HG02852 (cell line): ENCODE measurements around the gene IMPA2.

Source experiments
- ATAC-seq: cut with Tn5 transposase; IDR thresholded peaks from one replicate; pipeline ENCODE4 v1.9.1; 2021; ENCODE audit warnings: mild to moderate bottlenecking, moderate library complexity; ENCODE audit not compliant: unreplicated experiment

IMPA2 gene

DNA sequence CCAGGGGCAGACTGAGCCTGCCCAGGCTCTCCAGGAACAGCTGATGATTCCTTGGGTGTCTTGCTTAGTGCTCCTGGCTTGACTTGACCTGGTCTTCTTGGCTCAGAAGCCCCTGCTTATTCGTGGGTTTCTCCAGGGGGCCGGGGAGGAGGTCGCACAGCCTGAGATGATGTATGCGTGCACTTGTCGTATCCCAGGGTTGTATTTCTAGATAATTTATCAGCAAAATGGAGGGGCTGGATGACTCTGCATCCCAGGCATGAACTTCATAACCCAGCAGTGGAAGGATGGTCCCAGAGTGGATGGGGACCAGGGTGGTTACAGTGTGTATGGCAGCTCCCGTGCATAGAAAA lies 25.2 kb downstream of the IMPA2 start:
- ATAC-seq: no peak

DNA sequence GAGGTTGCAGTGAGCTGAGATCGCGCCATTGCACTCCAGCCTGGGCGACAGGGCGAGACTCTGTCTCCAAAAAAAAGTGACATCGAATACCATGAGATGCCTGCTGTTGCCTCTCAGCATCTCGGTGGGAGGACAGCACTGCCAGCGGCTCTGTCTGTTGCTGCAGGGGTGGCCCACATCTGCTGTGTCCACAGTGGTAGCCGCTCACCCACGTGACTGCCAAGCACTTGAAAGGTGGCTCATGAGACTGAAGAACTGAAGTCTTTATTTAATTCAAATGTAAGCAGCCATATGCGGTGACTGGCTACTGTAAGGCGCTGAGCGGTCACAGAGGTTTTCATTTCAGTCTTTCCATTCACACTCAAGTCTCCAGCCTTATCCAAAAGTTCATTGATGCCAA lies 25.8 kb downstream of the IMPA2 start:
- ATAC-seq: no peak

DNA sequence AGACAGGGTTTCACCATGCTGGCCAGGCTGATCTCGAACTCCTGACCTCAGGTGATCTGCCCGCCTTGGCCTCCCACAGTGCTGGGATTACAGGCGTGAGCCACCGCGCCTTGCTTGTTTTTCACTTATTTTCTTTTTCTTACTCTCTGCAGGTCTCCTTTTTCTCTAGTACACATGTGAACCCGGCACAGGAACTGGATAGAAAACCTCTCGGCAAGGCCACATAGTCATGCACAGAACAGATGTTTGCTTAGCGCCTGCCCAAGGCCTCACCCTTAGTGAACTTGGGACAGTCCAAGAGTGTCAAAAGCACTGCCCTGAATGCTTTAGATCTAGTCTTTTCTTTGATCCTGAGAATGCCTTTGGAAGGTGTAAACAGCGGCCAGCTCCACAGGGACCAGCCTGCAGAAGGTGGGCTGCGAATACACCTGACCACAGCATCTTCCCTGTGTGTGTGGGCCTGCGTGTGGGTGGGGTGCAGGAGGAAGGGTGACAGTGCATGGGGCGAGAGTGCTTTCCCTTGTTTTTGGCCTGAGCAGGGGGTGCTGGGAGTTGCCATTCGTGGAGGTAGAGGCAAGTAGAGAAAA lies 27.0 kb downstream of the IMPA2 start:
- ATAC-seq: no peak

DNA sequence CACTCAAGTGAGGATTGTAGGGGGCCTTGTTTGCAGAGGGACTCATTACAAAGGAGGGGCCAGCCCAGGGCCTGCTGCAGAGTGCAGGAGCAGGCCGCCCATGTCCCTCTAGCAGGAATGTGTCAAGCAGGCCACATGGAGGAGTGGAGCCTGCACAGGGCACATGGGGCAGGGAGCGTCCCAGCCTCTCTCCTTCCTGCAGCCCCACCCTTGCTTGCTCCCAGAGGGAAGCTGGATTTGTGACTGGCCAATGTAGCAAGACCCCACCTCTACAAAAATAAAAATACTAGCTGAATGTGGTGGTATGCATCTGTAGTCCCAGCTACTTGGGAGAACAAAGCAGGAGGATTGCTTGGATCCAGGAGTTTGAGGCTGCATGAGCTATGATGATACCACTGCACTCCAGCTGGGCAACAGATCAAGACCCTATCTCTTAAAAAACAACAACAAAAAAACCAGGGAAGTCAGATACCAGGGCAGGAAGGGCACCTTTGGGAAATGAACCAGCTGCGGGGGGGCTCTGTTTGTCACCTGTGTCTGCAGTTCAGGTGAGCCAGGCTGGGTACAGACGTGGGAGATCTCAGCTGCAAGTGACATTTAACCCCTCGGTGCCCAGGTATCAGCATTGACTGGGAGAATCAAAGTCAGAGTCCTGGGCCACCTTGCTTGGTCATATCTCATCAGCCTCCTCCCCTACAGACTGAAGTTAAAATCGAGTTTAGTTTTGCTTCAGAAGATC lies 27.7 kb downstream of the IMPA2 start:
- ATAC-seq: no peak

DNA sequence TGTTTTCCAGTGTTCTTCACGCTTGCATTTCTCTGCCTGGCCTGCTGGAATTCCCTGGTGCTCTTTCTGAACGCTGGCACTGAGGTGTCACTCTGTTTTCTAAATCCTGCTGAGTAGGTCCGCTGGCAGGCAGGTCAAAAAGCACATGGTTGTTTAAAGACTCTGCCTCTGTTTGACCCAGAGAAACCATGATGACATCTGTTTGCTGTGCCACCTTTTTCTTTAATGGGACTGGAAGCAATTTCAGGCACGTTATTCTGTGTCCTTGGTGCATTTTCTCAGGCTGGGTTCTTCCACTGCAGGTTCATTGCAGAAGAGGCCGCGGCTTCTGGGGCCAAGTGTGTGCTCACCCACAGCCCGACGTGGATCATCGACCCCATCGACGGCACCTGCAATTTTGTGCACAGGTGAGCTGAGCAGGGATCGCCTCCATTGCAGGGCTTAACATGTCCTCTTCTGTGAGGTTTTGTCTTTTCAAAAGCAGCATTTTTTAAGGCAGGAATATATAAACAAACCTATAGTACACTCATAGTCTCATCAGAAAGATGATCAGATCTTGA lies 28.4 kb downstream of the IMPA2 start:
- no peak for ATAC-seq

DNA sequence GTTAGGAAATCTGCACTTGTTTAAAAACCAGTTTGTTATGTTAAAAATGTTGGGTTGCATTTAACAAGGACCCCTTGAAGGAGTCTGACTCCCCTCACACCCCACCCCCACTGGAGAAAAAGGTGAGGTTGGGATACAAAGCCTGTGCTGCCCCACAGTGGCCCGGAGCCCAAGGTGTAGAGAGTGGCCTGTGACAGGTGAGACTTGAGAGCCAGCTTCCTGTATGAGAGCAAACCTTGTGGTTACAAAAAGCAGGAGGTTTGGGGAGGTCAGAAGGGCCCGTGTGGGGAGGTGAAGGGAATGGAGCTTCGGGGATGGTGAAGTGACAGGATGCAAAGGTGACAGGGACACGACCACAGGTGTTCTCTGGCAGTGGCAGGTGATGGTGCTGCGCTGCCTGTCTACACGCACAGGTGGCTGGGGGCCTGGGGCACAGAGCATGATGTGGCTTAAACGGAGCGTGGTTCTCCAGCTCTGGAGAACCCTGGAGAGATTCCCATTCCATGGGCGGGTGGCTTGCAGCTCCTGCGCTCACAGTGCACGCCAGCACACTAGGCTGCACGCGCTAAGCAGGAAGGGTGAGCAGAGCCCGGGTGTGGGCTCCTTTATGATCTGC lies 29.0 kb downstream of the IMPA2 start:
- ATAC-seq: no peak

DNA sequence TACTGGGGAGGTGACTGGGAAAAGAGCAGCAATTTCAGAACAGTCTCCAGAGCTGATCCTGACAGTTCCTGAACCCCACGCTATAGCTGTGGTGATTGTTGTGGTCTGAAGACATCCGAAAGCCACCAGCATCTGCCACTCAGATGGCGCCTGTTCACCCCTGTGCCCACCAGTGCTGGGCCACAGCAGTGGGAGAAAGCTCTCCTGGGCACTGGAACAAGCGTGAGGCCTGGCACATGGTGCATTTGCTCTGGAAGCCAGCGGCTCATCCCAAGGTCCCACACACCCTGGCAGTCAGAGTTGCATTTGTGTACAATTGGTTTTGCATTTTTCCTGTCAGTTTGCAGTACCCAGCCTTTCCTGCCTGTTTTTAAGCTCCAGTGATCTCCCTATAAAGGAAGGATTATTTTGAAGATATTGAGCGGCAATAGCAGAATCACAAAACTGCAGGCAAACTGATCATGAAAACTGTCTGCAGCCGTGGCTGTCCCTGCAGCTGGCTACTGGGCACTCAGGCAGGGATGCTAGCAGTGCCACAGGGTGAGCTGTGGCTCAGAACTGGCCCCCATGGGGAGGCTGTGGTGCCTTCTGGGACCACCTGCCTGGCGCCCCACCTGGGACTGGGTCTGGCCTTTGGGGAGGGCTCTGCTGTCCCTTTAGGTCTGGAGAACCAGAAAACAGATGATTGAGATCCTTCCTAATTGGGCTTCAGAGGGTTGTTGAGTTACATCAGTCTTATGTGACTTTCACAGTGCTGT lies 30.1 kb downstream of the IMPA2 start:
- ATAC-seq: no peak

DNA sequence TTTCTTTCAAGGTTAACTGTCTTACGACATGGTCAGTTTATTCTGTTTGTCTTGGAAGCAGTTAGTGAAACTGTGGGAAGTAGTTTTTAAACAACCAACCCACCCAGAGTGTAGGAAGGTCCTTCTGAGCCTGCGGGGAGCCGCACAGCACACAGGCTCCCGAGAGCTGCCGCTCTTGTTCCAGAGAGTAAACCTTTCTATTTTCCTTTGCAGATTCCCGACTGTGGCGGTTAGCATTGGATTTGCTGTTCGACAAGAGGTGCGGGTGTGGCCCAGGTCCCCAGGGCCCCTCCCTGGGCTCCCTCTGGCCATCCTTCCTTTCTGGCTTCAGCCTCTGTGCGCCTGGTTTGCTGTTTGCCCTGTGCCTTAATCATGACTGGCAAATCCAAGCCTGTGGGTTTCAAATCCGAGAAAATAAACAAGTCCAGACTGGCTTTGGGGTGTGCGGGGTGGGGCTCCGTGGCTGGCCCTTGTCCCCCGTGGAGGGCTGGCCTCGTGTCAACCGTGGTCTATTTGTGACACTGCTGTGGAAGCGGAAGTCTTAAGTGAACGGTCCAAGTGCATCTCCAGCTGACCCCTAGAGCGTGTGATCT lies 30.7 kb downstream of the IMPA2 start:
- no peak for ATAC-seq

DNA sequence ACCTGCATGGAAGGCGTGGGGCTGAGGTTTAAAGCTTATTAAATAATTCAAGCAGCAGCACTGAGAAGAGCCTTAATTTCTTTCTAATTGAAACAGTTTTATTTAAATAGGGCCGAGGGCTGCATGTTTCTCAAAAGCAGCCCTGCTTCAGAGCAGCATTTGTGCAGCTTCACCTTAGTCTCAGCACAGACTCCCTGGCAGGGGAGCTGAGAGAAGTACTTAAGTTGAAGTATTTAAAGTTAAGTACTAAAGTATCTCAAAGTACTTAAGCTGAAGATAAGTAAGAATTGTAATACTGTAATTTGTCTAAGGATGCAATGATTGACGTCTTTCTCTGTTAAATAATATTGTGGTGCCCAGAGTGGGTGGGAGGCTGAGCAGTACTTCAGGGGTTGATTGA lies 31.4 kb downstream of the IMPA2 start:
- ATAC-seq: no peak

DNA sequence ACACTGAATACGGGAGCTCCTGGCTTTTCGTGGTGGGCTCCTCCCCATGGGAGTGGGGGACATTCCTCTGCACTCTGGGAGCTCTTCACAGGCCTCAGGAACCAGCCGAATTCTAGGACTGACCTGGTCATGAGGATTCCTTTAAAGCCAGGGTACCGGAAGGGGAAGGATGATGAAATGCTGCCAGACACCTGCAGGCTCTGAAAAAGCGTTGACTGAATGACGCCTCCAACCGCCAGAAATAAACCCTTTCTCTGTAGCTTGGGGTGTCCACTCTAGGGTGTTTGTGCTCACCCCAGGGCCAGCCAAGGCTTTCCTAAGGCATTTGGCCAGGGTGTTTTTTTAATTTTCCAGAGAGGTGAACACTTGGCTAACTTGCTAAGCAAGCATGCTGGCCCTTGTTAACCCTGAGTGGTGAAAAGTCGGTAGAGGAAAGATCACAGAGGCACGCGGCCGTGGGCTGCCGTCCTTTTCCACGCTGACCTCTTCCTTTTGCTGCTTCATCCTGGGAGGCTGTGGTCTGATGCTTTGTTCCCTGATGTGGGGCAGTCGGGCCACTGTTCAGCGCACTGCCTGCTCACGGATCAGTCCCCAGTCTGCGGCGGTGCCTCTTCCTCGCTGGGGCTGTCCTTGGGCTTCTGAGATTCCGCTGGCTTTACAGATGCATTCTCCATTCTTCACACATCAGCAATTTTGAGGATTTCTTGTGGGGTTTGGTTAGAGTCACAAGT lies 32.0 kb downstream of the IMPA2 start:
- no peak for ATAC-seq

DNA sequence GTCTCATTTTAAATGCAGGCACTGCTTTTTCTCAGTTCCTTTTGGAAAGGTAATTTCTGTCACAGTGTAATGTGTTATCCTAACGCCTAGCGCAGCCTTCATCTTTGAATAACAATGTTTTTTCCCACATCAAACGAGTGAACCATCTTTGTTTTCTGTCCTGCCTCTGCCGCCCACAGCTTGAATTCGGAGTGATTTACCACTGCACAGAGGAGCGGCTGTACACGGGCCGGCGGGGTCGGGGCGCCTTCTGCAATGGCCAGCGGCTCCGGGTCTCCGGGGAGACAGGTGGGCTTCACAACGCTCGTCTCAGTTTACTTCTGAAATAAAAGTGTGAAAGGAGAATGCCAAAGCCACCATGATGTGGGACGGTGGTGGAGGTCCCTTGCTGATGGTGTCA lies 32.8 kb downstream of the IMPA2 start:
- ATAC-seq: no peak

DNA sequence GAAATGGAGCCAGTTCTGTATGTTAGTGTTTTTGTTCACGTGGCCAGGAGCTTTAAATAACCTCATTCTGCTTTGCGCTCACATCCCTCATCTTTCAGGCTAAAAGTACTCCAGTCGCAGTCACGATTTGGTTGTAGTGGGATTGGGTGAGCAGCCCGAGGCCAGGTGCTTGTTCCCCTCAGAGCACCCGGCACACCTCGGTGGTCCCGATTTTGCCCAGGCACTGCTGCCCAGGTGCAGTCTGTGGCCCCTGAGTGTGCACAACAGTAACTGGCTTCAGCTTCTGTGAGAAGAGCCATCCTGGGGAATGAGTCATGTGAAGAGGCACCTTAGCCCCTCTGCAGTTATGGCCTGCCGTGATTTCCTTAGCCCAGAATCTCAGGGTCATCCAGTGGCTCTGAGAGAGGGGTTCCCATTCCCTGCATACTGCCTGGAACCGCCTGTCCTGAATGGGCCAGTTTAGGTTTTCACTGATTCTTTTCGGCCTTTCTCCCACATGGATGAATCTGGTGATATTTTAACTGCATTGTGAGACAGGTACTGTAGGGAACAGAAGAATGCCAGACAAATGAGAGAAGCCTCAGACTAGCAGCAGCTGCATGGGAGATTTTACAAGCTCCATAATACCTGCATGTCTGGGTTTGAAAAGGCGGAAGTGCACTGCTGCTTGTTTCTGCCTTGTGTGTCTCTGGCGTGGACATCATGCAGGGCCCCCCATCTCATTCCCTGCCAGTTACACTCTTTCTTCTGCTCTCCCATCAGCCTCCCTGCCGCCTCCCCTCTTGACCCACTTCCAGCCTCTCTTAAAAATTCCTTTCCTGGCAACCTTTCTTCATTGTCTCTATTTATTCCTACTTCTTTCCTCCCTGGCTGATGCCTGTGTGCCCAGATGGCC lies 33.5 kb downstream of the IMPA2 start:
- ATAC-seq: no peak

DNA sequence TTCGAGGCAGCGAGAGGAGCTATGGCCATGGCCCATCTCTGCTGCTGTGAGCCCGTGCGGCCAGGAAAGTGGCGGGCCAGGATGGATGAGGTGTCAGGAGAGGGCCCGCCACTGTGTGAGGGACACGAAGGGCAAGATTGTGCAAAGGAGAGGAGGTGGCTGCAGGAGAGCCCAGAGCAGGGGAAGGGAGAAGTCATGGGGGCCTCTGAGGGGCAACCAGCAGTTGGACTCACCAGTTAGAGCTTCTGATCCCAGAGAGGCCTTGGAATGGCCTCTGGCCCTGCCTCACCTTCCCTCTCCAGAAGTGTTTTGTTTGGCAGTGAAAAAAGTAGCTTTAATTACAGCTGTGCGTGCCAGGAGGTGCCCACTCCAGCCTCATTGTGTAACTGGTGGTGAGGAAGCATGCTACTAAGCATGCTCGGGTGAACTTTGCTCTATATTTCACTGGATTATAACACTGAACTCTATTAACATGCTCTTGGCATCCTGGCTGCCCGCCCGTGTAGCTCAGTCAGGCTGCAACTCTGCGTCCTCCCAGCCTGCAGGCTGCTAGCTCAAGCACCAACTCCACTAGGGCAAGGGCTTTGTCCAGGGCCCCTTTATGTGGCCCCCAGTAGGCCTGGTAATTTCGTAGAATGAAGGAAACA lies 34.2 kb downstream of the IMPA2 start:
- ATAC-seq: no peak

DNA sequence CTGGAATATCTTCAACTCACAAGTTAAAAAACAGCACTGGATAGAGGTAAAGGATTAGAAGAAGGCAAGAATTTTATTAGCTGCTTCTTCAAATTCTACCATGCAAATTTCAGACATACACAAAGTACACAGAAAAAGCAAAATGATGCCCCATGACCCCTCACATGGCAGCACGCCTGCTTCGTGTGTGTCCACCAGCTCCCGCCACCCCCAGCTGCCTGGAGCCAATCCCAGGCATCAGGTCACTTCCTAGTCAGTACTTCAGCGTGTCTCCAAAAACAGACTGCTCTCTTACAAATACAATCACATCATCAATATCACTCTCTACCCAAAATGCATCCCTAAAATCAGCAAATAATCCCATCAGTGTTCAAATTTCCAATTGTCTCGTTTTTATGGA lies 35.8 kb downstream of the IMPA2 start:
- no peak for ATAC-seq

DNA sequence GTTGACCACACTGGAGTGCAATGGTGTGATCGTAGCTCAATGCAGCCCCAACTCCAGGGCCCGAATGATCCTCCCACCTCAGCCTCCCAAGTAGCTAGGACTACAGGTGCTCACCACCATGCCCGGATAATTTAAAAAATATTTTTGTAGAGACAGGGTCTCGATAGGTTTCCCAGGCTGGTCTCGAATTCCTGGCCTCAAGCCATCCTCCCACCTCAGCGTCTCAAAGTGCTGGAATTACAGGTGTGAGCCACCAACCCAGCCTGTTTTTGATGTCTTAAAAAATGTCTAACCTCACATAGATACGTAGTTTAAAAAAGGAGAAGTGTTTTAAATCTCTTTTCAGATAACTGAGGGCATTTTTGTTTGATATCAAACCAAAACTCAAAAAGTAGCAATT lies 37.6 kb downstream of the IMPA2 start:
- no peak for ATAC-seq

DNA sequence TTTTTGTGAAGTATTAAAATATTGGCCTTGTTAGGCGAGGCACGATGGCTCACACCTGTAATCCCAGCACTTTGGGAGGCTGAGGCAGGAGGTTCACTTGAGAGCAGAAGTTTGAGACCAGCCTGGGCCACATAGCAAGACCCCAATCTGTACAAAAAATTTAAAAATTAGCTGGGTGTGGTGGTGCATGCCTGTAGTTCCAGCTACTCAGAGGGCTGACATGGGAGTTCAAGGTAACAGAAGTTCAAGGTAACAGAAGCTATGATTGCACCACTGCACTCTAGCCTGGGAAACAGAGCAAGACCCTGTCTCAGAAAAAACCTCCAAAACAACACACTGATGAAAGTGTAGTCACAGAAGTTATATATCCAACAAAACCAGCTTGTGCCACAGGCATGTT lies 39.8 kb downstream of the IMPA2 start:
- no peak for ATAC-seq

DNA sequence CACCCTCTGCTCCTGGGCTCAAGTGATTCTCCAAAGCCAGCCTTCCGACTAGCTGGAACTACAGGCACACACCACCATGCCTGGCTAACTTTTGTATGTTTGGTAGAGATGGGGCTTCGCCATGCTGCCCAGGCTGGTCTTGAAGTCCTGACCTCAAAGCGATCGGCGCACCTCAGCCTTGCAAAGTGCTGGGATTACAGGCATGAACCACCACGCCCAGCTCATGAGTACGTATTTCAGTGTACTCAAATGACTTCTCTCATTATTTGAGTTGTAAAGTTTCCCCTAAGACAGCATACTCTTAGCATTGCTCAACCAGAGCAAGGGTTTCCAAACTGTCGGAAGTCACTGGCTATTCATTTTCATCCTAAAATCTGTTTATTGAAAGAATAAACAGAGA lies 40.3 kb downstream of the IMPA2 start:
- ATAC-seq: no peak

DNA sequence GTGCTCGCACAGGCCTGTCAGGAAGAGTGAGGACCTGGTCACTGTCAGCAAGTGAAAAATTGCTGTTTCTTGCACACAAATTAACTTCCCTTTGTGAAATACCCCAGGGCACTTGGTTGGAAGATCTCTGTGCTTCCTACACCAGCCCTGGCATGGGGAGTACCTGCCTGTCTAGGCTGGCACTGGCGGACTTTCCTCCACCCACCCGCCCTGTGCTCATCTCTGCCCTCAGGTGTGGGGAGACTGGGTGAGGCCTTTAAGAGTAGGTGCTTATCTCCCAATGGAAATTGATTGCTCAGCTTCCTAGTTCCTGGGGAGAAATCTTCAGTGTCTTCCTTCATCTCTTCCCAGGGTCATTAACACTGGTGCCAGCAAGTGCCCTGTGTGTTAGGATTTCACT lies 42.1 kb downstream of the IMPA2 start:
- no peak for ATAC-seq

DNA sequence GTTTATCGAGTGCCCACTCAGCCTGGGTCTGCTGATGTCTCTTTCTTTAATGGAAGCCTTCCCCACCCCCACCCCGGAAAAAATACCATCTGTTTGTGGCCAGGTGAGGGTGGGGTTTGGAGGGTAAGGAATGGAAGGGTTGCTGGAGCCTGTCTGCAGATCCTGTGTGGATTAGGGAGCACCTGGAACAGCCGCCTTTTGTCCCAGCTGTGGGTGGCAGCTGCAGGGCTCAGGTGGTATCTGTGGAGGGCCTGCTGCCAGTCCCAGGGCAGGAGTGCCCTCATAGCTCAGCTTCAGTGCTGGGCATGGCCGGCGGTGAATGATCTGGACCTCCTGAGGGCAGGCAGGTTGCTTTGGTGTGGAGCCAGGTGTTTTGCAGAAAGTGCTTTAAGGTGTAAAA lies 45.3 kb downstream of the IMPA2 start:
- no peak for ATAC-seq
